SH-SY5Y (cell line): ENCODE measurements around the gene APELA.

ENCODE experiments used
- GATA2 ChIP-seq: IDR thresholded peaks from 2 replicates; pipeline ENCODE4 v1.6.1; 2011; ENCODE audit warnings: mild to moderate bottlenecking, low read depth, low read length
- GATA3 ChIP-seq: IDR thresholded peaks from 2 replicates; pipeline ENCODE4 v1.6.1; 2011; ENCODE audit warnings: low read depth, mild to moderate bottlenecking, low read length, moderate library complexity

- TF ChIP-seq GATA2 = no peak
- no peak for TF ChIP-seq GATA3
Observed at GRCh38 chr4:164904336-164904735, 27.4 kb downstream of the APELA start.
